ENCODE results near the gene HHATL.
"Not testable (repeated sequence)": the region's sequence is repeated elsewhere in the genome, so short reads cannot be mapped to it uniquely, and the experiment has no call there.

HHATL gene

DNA sequence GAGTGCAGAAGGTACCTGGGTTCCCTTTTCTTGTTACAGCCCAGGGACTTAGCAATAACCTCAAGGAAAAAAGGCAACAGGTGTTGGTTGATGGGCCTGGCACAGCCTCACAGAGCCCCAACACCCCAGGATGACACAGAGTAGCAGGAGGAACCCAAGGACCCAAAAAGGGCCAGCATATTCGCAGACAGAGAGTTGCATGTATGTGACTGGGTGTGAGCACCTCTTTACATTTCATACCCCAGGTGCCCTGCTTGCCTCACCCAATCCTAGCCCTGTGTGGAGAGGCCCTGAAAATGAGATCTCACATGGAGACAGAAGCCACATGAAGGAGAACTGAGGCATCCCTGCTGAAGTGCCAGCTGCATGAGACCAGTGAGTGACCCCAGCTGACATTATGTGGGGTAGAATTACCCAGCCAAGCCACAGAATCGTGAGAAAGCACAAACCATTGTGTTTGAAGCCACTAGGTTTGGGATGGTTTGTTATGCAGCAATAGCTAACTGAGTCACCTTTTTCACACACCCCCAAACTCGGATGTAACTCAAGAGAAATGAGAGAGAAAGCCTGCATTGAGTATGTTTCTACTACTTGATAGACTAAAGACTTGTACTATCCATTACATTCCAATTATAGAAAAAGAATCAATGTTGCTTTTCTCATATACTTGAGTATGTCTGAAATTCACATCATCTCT is 26.2 kb upstream of the HHATL start:
- Mint-ChIP-seq H3K9me3 (no peaks in the 10 kb centered on the region), H3K27me3 (no peaks in the 10 kb centered on the region), H3K27ac (no peak overlapping the region), H3K4me1 (no peaks in the 10 kb centered on the region), H3K4me3 (no peak overlapping the region)
- DNase-seq (no peak), ATAC-seq (no peak)

DNA sequence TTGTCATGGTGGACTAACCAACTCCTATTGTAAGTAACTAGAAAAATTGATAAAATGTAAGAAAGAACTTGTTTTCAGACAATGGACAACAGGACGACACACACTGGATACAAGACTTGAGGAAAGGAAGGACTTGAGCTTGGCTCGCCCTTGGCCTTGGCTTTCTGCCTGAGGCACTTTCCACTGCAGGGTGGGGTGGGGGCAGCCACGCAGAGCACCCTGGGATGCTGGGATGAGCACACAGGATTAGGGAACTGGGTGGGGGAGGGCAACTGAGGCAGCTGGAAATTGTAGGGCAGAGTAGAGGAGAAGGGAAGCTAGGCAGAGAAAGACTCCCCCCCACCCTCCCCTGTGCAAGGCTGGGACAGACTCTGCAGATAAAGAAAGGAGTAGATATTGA is 25.5 kb upstream of the HHATL start:
- no peaks in the 10 kb centered on the region for H3K4me1 Mint-ChIP-seq
- no peak for ATAC-seq
- H3K27me3 Mint-ChIP-seq: no peaks in the 10 kb centered on the region
- H3K4me3 Mint-ChIP-seq: no peak overlapping the region
- no peaks in the 10 kb centered on the region for H3K9me3 Mint-ChIP-seq
- no peak overlapping the region for H3K27ac Mint-ChIP-seq
- no peak for DNase-seq

GRCh38 chr3:42725454-42725853 is 22.9 kb upstream of the HHATL start:
- Mint-ChIP-seq H3K27me3 (no peaks in the 10 kb centered on the region), H3K4me3 (no peak overlapping the region), H3K9me3 (no peaks in the 10 kb centered on the region), H3K4me1 (no peaks in the 10 kb centered on the region), H3K27ac (no peak overlapping the region)
- no peak for ATAC-seq
- DNase-seq: no peak

DNA sequence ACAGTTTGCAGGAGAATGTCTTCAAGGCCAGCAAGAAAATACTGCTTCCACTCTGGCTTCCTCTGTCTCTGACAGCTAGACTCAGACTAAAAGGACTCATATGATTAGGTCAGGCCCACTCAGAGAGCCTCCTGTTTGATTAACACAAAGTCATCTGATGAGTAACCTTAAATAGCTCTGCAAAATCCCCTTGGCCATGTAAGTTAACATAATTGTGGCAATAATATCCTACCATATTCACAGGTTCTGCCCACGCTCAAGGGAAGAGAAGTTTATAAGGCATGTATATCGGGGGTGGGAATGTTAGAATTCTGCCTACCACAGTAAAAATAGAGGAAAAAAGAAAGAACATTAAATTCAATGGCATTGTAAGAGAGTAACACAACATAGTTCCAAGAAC is 20.6 kb upstream of the HHATL start:
- DNase-seq: no peak
- ATAC-seq: no peak
- Mint-ChIP-seq H3K9me3 (no peaks in the 10 kb centered on the region), H3K27me3 (no peaks in the 10 kb centered on the region), H3K4me1 (no peaks in the 10 kb centered on the region), H3K4me3 (no peak overlapping the region), H3K27ac (no peak overlapping the region)

DNA sequence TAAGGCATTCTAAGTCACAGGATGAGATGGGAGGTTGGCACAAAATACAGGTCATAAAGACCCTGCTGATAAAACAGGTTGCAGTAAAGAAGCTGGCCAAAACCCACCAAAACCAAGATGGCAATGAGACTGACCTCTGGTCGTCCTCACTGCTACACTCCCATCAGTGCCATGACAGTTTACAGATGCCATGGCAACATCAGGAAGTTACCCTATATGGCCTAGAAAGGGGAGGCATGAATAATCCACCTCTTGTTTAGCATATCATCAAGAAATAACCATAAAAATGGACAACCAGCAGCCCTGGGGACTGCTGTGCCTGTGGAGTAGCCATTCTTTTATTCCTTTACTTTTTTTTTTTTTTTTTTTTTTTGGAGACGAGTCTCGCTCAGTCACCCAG is 19.8 kb upstream of the HHATL start:
- H3K27ac Mint-ChIP-seq, H3K4me3 Mint-ChIP-seq, H3K9me3 Mint-ChIP-seq, DNase-seq, H3K4me1 Mint-ChIP-seq, ATAC-seq, H3K27me3 Mint-ChIP-seq: not testable (repeated sequence)

DNA sequence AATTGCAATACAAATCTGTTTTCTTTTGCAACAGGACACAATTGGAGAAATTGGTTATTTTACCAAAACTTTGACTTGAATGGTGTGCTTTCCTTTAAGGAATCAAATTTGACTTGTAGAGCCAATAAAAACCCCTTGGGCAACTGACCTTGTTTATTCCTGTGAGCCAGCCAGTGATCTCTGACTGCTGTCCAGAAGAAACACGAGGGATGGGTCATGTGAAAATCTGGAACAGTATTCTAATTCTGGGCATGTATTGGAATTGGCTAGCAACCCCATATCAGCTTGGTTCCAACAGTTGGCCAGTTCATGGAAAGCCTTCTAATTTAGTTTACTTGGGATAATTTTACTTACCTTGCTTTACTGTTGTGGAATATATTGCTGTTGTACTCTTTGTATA is 19.1 kb upstream of the HHATL start:
- ATAC-seq (no peak), DNase-seq (no peak)
- Mint-ChIP-seq H3K9me3 (no peaks in the 10 kb centered on the region), H3K4me1 (no peaks in the 10 kb centered on the region), H3K4me3 (no peak overlapping the region), H3K27ac (no peak overlapping the region), H3K27me3 (no peaks in the 10 kb centered on the region)

DNA sequence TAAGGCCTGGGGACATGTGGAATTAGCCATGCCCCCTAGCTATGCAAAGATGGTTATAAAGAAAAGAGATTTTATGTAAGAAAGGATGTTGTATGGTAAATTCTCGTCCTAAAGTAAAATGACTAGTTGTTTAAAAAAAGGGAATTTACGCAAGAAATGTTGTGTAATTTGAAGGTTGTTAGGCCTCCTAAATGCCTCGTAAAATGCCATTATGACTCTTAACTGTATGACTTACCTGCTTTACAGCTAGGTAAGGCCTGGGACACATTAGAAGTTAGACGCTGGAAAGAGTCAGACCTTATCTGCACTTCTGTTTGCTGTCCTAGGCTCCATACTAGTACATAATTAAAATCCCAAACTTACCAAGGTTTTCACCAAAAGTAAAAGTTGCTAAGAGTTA is 17.5 kb upstream of the HHATL start:
- Mint-ChIP-seq H3K9me3 (no peaks in the 10 kb centered on the region), H3K4me1 (no peaks in the 10 kb centered on the region)
- ATAC-seq: no peak

DNA sequence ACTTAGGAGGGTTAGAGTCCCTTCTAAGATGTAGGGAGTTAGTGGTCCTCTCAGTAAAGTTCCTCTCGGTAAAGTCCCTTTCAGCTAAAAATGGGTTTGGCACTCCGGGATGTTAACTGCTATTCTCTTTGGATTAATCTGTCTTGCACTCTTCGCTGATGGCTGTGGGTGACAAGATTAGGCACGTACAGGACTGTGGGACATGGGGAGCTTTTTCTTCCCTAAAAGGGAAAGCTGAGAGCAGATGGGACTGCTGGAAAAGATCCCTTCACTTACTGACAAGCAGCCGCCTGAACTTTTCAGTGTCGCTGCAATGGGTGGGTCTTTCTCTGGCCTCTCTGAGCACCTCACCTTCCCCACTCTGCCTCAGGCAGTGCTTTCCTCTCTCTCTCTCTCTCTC is 16.4 kb upstream of the HHATL start:
- no peak for DNase-seq
- H3K9me3 Mint-ChIP-seq: no peaks in the 10 kb centered on the region
- H3K4me3 Mint-ChIP-seq: no peak overlapping the region
- H3K27me3 Mint-ChIP-seq: no peaks in the 10 kb centered on the region
- ATAC-seq: no peak
- no peaks in the 10 kb centered on the region for H3K4me1 Mint-ChIP-seq
- H3K27ac Mint-ChIP-seq: no peak overlapping the region

More for the DNA sequence above, 17.5 kb upstream of the HHATL start:
- Mint-ChIP-seq H3K4me3 (no peak overlapping the region), H3K27me3 (no peaks in the 10 kb centered on the region), H3K27ac (no peak overlapping the region)
- DNase-seq: no peak

- Mint-ChIP-seq H3K4me3 (no peak overlapping the region), H3K4me1 (no peaks in the 10 kb centered on the region), H3K9me3 (no peaks in the 10 kb centered on the region), H3K27ac (no peak overlapping the region), H3K27me3 (peaks cover 2% of the 10 kb centered on the region)
- no peak for DNase-seq
- no peak for ATAC-seq
Observed at GRCh38 chr3:42718338-42718737, 15.7 kb upstream of the HHATL start.

DNA sequence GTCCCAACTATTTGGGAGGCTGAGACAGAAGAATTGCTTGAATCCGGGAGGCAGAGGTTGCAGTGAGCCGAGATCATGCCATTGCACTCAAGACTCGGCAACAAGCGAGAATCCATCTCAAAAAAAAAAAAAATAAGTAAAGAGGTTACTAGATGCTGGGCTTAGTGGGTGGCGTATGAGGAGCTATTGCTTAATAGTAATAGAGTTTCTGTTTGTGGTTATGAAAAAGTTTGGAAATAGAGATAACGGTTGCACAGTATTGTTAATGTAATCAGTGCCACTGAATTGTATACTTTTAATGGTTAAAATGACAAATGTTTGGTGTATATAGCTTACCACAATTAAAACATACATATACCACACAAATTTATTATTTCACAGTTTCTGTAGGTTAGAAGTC is 14.7 kb upstream of the HHATL start:
- no peaks in the 10 kb centered on the region for H3K9me3 Mint-ChIP-seq
- no peak overlapping the region for H3K27ac Mint-ChIP-seq
- peaks cover 7% of the 10 kb centered on the region for H3K27me3 Mint-ChIP-seq
- no peak for DNase-seq
- H3K4me3 Mint-ChIP-seq: no peak overlapping the region
- ATAC-seq: no peak
- no peaks in the 10 kb centered on the region for H3K4me1 Mint-ChIP-seq

DNA sequence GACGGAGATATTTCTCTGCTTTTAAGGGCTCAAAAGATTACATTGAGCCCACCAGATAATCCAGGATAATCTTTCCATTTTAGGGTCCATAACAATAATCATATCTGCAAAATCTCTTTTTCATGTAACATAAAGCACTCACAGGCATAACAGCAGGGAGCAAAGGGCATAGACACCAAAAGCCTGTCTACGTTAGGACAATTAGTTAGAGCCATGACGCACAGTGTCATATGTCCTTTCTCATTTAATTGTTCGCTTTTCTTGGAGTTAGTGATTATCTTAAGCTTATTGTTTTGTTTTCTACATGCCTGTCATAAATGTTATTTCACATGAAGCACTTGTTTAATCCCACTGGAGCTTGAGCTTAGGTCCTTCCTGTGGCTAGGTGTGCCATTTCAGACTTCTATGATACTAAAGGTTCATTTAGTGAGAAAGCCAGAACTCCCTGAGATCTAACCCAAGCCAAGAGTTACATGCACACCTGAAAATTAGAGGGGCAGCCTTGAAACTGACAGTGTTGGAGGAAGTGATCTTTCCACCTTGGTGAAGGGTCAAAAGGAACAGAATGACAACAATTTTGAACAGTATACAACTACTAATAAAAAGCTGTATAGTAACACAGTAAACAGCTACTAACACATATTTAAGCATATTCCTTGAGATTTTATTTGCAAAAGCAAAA is 11.7 kb upstream of the HHATL start:
- Mint-ChIP-seq H3K4me3 (no peak overlapping the region), H3K27ac (no peak overlapping the region), H3K27me3 (peaks cover 10% of the 10 kb centered on the region), H3K9me3 (no peaks in the 10 kb centered on the region), H3K4me1 (no peaks in the 10 kb centered on the region)
- DNase-seq: no peak
- ATAC-seq: no peak

GRCh38 chr3:42713747-42714146 is 11.1 kb upstream of the HHATL start:
- Mint-ChIP-seq H3K4me3 (no peak overlapping the region), H3K4me1 (no peaks in the 10 kb centered on the region), H3K9me3 (no peaks in the 10 kb centered on the region), H3K27ac (no peak overlapping the region), H3K27me3 (peaks cover 16% of the 10 kb centered on the region)
- DNase-seq (no peak), ATAC-seq (no peak)

GRCh38 chr3:42712688-42713372 is 10.2 kb upstream of the HHATL start:
- DNase-seq (peak in 1 of 2 donors; percentile 6), ATAC-seq (no peak)
- H3K27ac Mint-ChIP-seq: no peak overlapping the region
- no peaks in the 10 kb centered on the region for H3K4me1 Mint-ChIP-seq
- H3K27me3 Mint-ChIP-seq: peaks cover 17% of the 10 kb centered on the region
- no peaks in the 10 kb centered on the region for H3K9me3 Mint-ChIP-seq
- H3K4me3 Mint-ChIP-seq: no peak overlapping the region

GRCh38 chr3:42712344-42712648 is 9.7 kb upstream of the HHATL start:
- Mint-ChIP-seq H3K4me1 (no peaks in the 10 kb centered on the region), H3K27ac (no peak overlapping the region), H3K27me3 (peaks cover 21% of the 10 kb centered on the region), H3K9me3 (no peaks in the 10 kb centered on the region), H3K4me3 (no peak overlapping the region)
- ATAC-seq (no peak), DNase-seq (no peak)

GRCh38 chr3:42711491-42712343 is 9.1 kb upstream of the HHATL start:
- H3K4me3 Mint-ChIP-seq: no peak overlapping the region
- H3K27me3 Mint-ChIP-seq: peaks cover 23% of the 10 kb centered on the region
- no peaks in the 10 kb centered on the region for H3K4me1 Mint-ChIP-seq
- H3K27ac Mint-ChIP-seq: no peak overlapping the region
- no peak for ATAC-seq
- no peaks in the 10 kb centered on the region for H3K9me3 Mint-ChIP-seq
- DNase-seq: peak in 1 of 2 donors; percentile 4
